Central memory CD8-positive, alpha-beta T cell (primary cell): ENCODE data around the gene AFTPH.

Experiments used
- ATAC-seq: fragments of 150-1000 bp; cut with Tn5 transposase; replicated peaks from 2 replicates; pipeline ENCODE4 v1.10.0; 2022; ENCODE audit warnings: mild to moderate bottlenecking, moderate FRiP score, moderate number of reproducible peaks; ENCODE audit not compliant: poor library complexity, severe bottlenecking; ENCODE audit errors: extremely low read depth
- DNase-seq, 2 donors: peaks; one replicate each; pipeline ENCODE4 v3.0.0; 2021; ENCODE audit warnings: low spot score in 2 of 2
- H3K27ac Mint-ChIP-seq: one replicate; pipeline ENCODE4 v1.8.0; 2022; ENCODE audit warnings: low read depth, mild to moderate bottlenecking, moderate library complexity, mixed read lengths
- H3K27me3 Mint-ChIP-seq: one replicate; pipeline ENCODE4 v1.8.0; 2022; ENCODE audit warnings: mixed read lengths
- H3K36me3 Mint-ChIP-seq: one replicate; pipeline ENCODE4 v1.8.0; 2022; ENCODE audit warnings: mild to moderate bottlenecking, moderate library complexity, mixed read lengths; ENCODE audit not compliant: insufficient read depth
- H3K4me1 Mint-ChIP-seq: one replicate; pipeline ENCODE4 v1.8.0; 2022; ENCODE audit warnings: mixed read lengths
- H3K4me3 Mint-ChIP-seq: one replicate; pipeline ENCODE4 v1.8.0; 2022; ENCODE audit warnings: mild to moderate bottlenecking, moderate library complexity, mixed read lengths
- H3K9me3 Mint-ChIP-seq: one replicate; pipeline ENCODE4 v1.8.0; 2022; ENCODE audit warnings: mixed read lengths

The AFTPH gene

GRCh38 chr2:64487256-64488049 lies 36.7 kb upstream of the AFTPH start:
- DNase-seq (no peak), ATAC-seq (no peak)
- no peaks in the 10 kb centered on the region for H3K9me3 Mint-ChIP-seq
- H3K27ac Mint-ChIP-seq, result no peak overlapping the region
- no peaks in the 10 kb centered on the region for H3K36me3 Mint-ChIP-seq
- no peaks in the 10 kb centered on the region for H3K4me1 Mint-ChIP-seq
- no peak overlapping the region for H3K4me3 Mint-ChIP-seq
- peaks cover 24% of the 10 kb centered on the region for H3K27me3 Mint-ChIP-seq

- Mint-ChIP-seq H3K4me1 (no peaks in the 10 kb centered on the region), H3K36me3 (no peaks in the 10 kb centered on the region), H3K4me3 (no peak overlapping the region), H3K27me3 (peaks cover 24% of the 10 kb centered on the region), H3K9me3 (no peaks in the 10 kb centered on the region), H3K27ac (no peak overlapping the region)
- ATAC-seq (no peak), DNase-seq (peak; percentile 60 to 77)
Measured at GRCh38 chr2:64488050-64488974, 35.8 kb upstream of the AFTPH start.

- no peak for DNase-seq
- Mint-ChIP-seq H3K4me3 (no peak overlapping the region), H3K9me3 (no peaks in the 10 kb centered on the region), H3K4me1 (no peaks in the 10 kb centered on the region), H3K36me3 (no peaks in the 10 kb centered on the region), H3K27me3 (peaks cover 24% of the 10 kb centered on the region), H3K27ac (no peak overlapping the region)
- ATAC-seq, result no peak
Measured at GRCh38 chr2:64489081-64489751, 34.9 kb upstream of the AFTPH start.

- Mint-ChIP-seq H3K36me3 (no peaks in the 10 kb centered on the region), H3K9me3 (no peaks in the 10 kb centered on the region), H3K4me1 (no peaks in the 10 kb centered on the region), H3K4me3 (no peak overlapping the region), H3K27me3 (peaks cover 33% of the 10 kb centered on the region), H3K27ac (no peak overlapping the region)
- ATAC-seq, result no peak
- no peak for DNase-seq
Measured at GRCh38 chr2:64491426-64491825, 32.7 kb upstream of the AFTPH start.

GRCh38 chr2:64492272-64492671 lies 31.9 kb upstream of the AFTPH start:
- no peaks in the 10 kb centered on the region for H3K9me3 Mint-ChIP-seq
- peaks cover 41% of the 10 kb centered on the region for H3K27me3 Mint-ChIP-seq
- H3K27ac Mint-ChIP-seq, result no peak overlapping the region

GRCh38 chr2:64492821-64493220 lies 31.3 kb upstream of the AFTPH start:
- H3K27me3 Mint-ChIP-seq, result peaks cover 46% of the 10 kb centered on the region
- H3K4me3 Mint-ChIP-seq, result no peak overlapping the region
- H3K27ac Mint-ChIP-seq, result no peak overlapping the region
- H3K9me3 Mint-ChIP-seq, result no peaks in the 10 kb centered on the region
- DNase-seq (no peak), ATAC-seq (no peak)
- no peaks in the 10 kb centered on the region for H3K36me3 Mint-ChIP-seq
- H3K4me1 Mint-ChIP-seq, result no peaks in the 10 kb centered on the region

More at GRCh38 chr2:64492272-64492671, 31.9 kb upstream of the AFTPH start:
- Mint-ChIP-seq H3K36me3 (no peaks in the 10 kb centered on the region), H3K4me1 (no peaks in the 10 kb centered on the region), H3K4me3 (no peak overlapping the region)
- ATAC-seq, result no peak
- no peak for DNase-seq

- no peak for DNase-seq
- Mint-ChIP-seq H3K4me1 (no peaks in the 10 kb centered on the region), H3K27me3 (peaks cover 56% of the 10 kb centered on the region), H3K9me3 (no peaks in the 10 kb centered on the region), H3K36me3 (no peaks in the 10 kb centered on the region), H3K4me3 (no peak overlapping the region), H3K27ac (no peak overlapping the region)
- no peak for ATAC-seq
Measured at GRCh38 chr2:64493788-64494187, 30.3 kb upstream of the AFTPH start.

GRCh38 chr2:64498438-64498837 lies 25.7 kb upstream of the AFTPH start:
- no peak overlapping the region for H3K4me3 Mint-ChIP-seq
- H3K27me3 Mint-ChIP-seq, result peaks cover 53% of the 10 kb centered on the region
- ATAC-seq, result no peak
- no peaks in the 10 kb centered on the region for H3K4me1 Mint-ChIP-seq
- H3K36me3 Mint-ChIP-seq, result no peaks in the 10 kb centered on the region
- H3K27ac Mint-ChIP-seq, result no peak overlapping the region
- no peak for DNase-seq
- no peaks in the 10 kb centered on the region for H3K9me3 Mint-ChIP-seq

- no peaks in the 10 kb centered on the region for H3K4me1 Mint-ChIP-seq
- DNase-seq, result no peak
- H3K36me3 Mint-ChIP-seq, result no peaks in the 10 kb centered on the region
- no peaks in the 10 kb centered on the region for H3K9me3 Mint-ChIP-seq
- H3K27ac Mint-ChIP-seq, result no peak overlapping the region
- H3K27me3 Mint-ChIP-seq, result peaks cover 67% of the 10 kb centered on the region
- ATAC-seq, result no peak
- no peak overlapping the region for H3K4me3 Mint-ChIP-seq
Measured at GRCh38 chr2:64500549-64500948, 23.6 kb upstream of the AFTPH start.

GRCh38 chr2:64501946-64502345 lies 22.2 kb upstream of the AFTPH start:
- H3K27ac Mint-ChIP-seq, result no peak overlapping the region
- H3K4me3 Mint-ChIP-seq, result no peak overlapping the region
- DNase-seq, result no peak
- H3K9me3 Mint-ChIP-seq, result no peaks in the 10 kb centered on the region
- ATAC-seq, result no peak
- H3K4me1 Mint-ChIP-seq, result no peaks in the 10 kb centered on the region
- no peaks in the 10 kb centered on the region for H3K36me3 Mint-ChIP-seq
- H3K27me3 Mint-ChIP-seq, result peaks cover 56% of the 10 kb centered on the region

GRCh38 chr2:64502860-64503259 lies 21.3 kb upstream of the AFTPH start:
- Mint-ChIP-seq H3K9me3 (no peaks in the 10 kb centered on the region), H3K27ac (no peak overlapping the region), H3K4me3 (no peak overlapping the region), H3K27me3 (peaks cover 46% of the 10 kb centered on the region), H3K36me3 (no peaks in the 10 kb centered on the region), H3K4me1 (no peaks in the 10 kb centered on the region)
- ATAC-seq (no peak), DNase-seq (no peak)

- ATAC-seq (no peak), DNase-seq (no peak)
- Mint-ChIP-seq H3K27ac (no peak overlapping the region), H3K36me3 (no peaks in the 10 kb centered on the region), H3K4me1 (no peaks in the 10 kb centered on the region), H3K9me3 (no peaks in the 10 kb centered on the region), H3K4me3 (no peak overlapping the region), H3K27me3 (peaks cover 25% of the 10 kb centered on the region)
Measured at GRCh38 chr2:64504774-64505720, 19.1 kb upstream of the AFTPH start.
